SU-DHL-6 (cell line): ENCODE measurements around the gene RECK.

Source experiments
- H2AFZ ChIP-seq: fragments of 200-600 bp; sonication (generic); 2 replicates; pipeline ENCODE4 v1.6.1; 2014; ENCODE audit warnings: low read depth, mild to moderate bottlenecking, moderate library complexity, mixed read lengths, antibody characterized with exemption, low read length; ENCODE audit not compliant: severe bottlenecking
- H3F3A ChIP-seq: fragments of 200-600 bp; shearing (Covaris generic); 2 replicates; pipeline ENCODE4 v1.6.0; 2016; ENCODE audit warnings: antibody characterized with exemption, mild to moderate bottlenecking; ENCODE audit not compliant: insufficient read depth
- H3K27ac ChIP-seq: fragments of 200-600 bp; sonication (generic); 2 replicates; pipeline ENCODE4 v1.5.1; 2016; ENCODE audit warnings: low read depth, mild to moderate bottlenecking, low read length, moderate library complexity, mixed read lengths
- H3K27me3 ChIP-seq: fragments of 200-600 bp; sonication (generic), shearing (Covaris generic); 2 replicates; pipeline ENCODE4 v1.6.0; 2014; ENCODE audit warnings: mild to moderate bottlenecking, low read length
- H3K36me3 ChIP-seq: fragments of 200-600 bp; sonication (generic); 2 replicates; pipeline ENCODE4 v1.6.1; 2014; ENCODE audit warnings: mild to moderate bottlenecking, low read length, mixed read lengths
- H3K4me2 ChIP-seq: fragments of 300-600, 200-600 bp; shearing (Covaris generic), sonication (generic); 2 replicates; pipeline ENCODE4 v1.6.0; 2014; ENCODE audit warnings: low read length, low read depth, mild to moderate bottlenecking; ENCODE audit not compliant: poor library complexity, severe bottlenecking
- H3K4me3 ChIP-seq: fragments of 200-600 bp; sonication (generic); 2 replicates; pipeline ENCODE4 v1.5.1; 2014; ENCODE audit warnings: antibody characterized with exemption, low read length, mild to moderate bottlenecking, mixed read lengths; ENCODE audit not compliant: insufficient read depth, poor library complexity, severe bottlenecking
- H3K79me2 ChIP-seq: fragments of 200-600 bp; sonication (generic); 2 replicates; pipeline ENCODE4 v1.6.1; 2014; ENCODE audit warnings: mild to moderate bottlenecking, low read length, moderate library complexity; ENCODE audit not compliant: insufficient read depth
- H3K9ac ChIP-seq: fragments of 200-600 bp; sonication (generic); 2 replicates; pipeline ENCODE4 v1.7.0; 2014; ENCODE audit warnings: mild to moderate bottlenecking, low read length
- H3K9me2 ChIP-seq: fragments of 200-600 bp; sonication (generic); replicated peaks from 2 replicates; pipeline ENCODE4 v1.6.1; 2014; ENCODE audit warnings: low read length; ENCODE audit not compliant: insufficient read depth
- H3K9me3 ChIP-seq: fragments of 200-600 bp; sonication (generic); 2 replicates; pipeline ENCODE4 v1.6.1; 2014; ENCODE audit warnings: low read length, mixed read lengths; ENCODE audit not compliant: insufficient read depth
- H4K20me1 ChIP-seq: fragments of 200-600 bp; sonication (generic); 2 replicates; pipeline ENCODE4 v1.6.1; 2014; ENCODE audit warnings: low read depth, mild to moderate bottlenecking, antibody characterized with exemption, low read length, moderate library complexity, mixed read lengths
- CTCF ChIP-seq: fragments of 200-600 bp; sonication (generic); IDR thresholded peaks from one replicate; pipeline ENCODE4 v1.5.1; 2017; ENCODE audit warnings: antibody characterized with exemption, mild to moderate bottlenecking, low read length, moderate library complexity; ENCODE audit not compliant: insufficient read depth, poor library complexity, severe bottlenecking
- EZH2phosphoT487 ChIP-seq: fragments of 200-600 bp; sonication (generic), shearing (Covaris generic); conservative IDR thresholded peaks from 2 replicates; pipeline ENCODE4 v1.6.1; 2018; ENCODE audit warnings: mild to moderate bottlenecking, antibody characterized with exemption, low read length, moderate library complexity, mixed read lengths

RECK gene

GRCh38 chr9:36170531-36170930 is 133.8 kb downstream of the RECK start:
- Histone ChIP-seq H3F3A (no peaks in the 10 kb centered on the region), H2AFZ (no peak overlapping the region)
- no peak for TF ChIP-seq EZH2phosphoT487
- TF ChIP-seq CTCF, result no peak

GRCh38 chr9:36173861-36174260 is 137.1 kb downstream of the RECK start:
- no peak overlapping the region for H2AFZ ChIP-seq
- no peak overlapping the region for H3K4me2 ChIP-seq
- H3K79me2 ChIP-seq, result no peaks in the 10 kb centered on the region
- no peaks in the 10 kb centered on the region for H3K27me3 ChIP-seq
- no peaks in the 10 kb centered on the region for H3K9me2 ChIP-seq
- H3F3A ChIP-seq, result no peaks in the 10 kb centered on the region
- H3K4me3 ChIP-seq, result no peak overlapping the region
- no peaks in the 10 kb centered on the region for H4K20me1 ChIP-seq
- no peaks in the 10 kb centered on the region for H3K36me3 ChIP-seq
- no peak overlapping the region for H3K27ac ChIP-seq
- TF ChIP-seq CTCF (no peak), EZH2phosphoT487 (no peak)
- no peaks in the 10 kb centered on the region for H3K9me3 ChIP-seq
- no peak overlapping the region for H3K9ac ChIP-seq

More at GRCh38 chr9:36170531-36170930, 133.8 kb downstream of the RECK start:
- no peak overlapping the region for H3K4me3 ChIP-seq
- no peak overlapping the region for H3K9ac ChIP-seq
- H3K9me2 ChIP-seq, result no peaks in the 10 kb centered on the region
- H3K4me2 ChIP-seq, result no peak overlapping the region
- no peaks in the 10 kb centered on the region for H3K27me3 ChIP-seq
- H4K20me1 ChIP-seq, result no peaks in the 10 kb centered on the region
- H3K36me3 ChIP-seq, result no peaks in the 10 kb centered on the region
- no peaks in the 10 kb centered on the region for H3K79me2 ChIP-seq
- no peak overlapping the region for H3K27ac ChIP-seq
- H3K9me3 ChIP-seq, result no peaks in the 10 kb centered on the region
